Cardiac fibroblast (primary cell): Measurements from ENCODE around the gene YIF1B.

Source experiments
- DNase-seq, 2 donors: peaks; one replicate each; pipeline versions ENCODE4 v3.0.0 to v3.0.0-alpha.2; 2010; ENCODE audit warnings: low read depth in 2 of 2
- H3K4me3 ChIP-seq, 2 donors: replicated peaks in 1 of 2; 1 replicate in 1 of 2; 2 replicates in 1 of 2; pipeline ENCODE4 v1.5.1; 2011; ENCODE audit warnings: low read depth in 2 of 2, low read length in 2 of 2, mild to moderate bottlenecking in 2 of 2, moderate library complexity in 1 of 2
- CTCF ChIP-seq: IDR thresholded peaks from one replicate; pipeline ENCODE4 v1.5.1; 2011; ENCODE audit warnings: low read depth, mild to moderate bottlenecking, low read length, inconsistent platforms

Gene YIF1B

DNA sequence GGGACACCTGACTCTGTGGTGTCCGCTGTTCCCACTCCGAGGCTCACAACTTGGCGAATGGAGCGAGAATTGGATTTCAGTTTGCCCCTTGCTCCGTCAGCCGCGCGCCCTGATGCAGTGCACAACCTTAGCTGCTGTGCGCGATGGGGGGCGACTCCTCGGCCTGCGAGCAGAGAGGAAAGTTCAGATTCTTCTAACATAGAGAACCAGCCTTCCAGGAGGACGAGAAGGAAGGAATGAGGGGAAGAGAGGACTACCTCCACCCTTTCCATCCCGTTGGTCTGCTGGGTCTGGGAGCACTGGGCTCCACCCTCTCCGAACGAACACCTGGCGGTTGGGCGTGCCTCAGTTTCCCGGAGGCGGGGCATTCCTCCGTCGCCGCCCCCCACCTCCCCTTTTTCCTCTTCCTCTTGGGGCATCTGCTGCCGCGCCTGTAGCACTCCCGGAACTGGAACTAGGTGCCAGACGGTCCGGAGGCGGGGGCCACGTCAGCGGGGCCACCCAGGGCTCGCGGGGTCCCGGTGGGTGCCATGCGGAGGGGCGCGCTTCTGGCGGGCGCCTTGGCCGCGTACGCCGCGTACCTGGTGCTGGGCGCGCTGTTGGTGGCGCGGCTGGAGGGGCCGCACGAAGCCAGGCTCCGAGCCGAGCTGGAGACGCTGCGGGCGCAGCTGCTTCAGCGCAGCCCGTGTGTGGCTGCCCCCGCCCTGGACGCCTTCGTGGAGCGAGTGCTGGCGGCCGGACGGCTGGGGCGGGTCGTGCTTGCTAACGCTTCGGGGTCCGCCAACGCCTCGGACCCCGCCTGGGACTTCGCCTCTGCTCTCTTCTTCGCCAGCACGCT is 3.9 kb upstream of the YIF1B start, which contains the start of gene KCNK6:
Gene KCNK6 (plus strand): TSS at position 425 of the 838 bp plus-strand sequence. CDS start 106 bp downstream, at position 531.
- DNase-seq: peak in 1 of 2 donors; percentile 36
- H3K4me3 ChIP-seq: peak within 1 kb of the TSS; percentile 63 to 65
- no peak for TF ChIP-seq CTCF

DNA sequence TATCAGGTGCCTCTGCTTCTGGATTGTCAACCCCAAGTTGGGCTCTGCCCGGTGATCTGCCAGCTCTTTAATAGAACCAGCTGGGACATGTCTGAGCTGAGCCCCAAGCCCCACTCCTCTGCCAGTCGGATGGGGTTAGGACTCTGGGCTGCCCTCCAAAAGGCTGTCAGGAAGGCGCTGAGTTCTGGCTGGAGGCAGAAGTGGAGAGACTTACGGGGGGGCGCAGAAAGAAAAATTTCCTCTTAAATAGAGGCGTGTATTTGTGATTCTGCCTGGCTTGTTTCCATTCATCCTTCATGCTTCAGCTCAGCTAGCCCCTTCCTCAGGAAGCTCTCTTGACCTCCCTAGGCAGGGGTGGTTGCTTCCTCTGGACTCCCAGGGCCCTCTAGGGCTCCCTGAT is 2.9 kb upstream of the YIF1B start:
- TF ChIP-seq CTCF: no peak
- DNase-seq: peak in 1 of 2 donors; percentile 75
- H3K4me3 ChIP-seq: no peak overlapping the region

- no peak for TF ChIP-seq CTCF
- DNase-seq: no peak
- no peak overlapping the region for H3K4me3 ChIP-seq
Observed at GRCh38 chr19:38317104-38317612, 1.4 kb upstream of the YIF1B start.

DNA sequence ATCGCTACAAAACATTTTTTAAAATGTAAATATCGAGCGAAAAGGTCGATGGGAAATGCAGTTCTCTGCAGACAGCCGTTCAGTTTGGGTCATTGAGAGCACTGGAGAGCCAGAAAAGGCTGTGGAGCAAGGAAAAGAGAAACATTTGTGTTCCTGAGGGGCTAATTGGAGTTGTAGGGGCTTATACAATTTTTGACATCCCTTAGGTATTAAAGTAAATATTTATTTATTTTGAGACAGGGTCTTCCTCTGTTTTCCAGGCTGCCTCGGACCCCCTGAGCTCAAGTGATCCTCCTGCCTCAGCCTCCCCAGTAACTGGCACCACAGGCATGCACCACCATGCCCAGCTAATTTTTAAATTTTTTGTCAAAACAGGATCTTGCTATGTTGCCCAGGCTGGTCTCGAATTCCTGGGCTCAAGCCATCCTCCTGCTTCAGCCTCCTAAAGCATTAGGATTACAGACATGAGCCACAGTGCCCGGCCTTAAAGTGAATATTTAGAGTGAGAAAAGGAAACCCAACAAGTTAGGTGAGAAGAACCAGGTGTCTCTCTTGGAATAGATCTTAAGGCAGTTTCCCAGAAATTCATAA is 825 bp upstream of the YIF1B start:
- peak overlapping the region; percentile 13 to 37 for H3K4me3 ChIP-seq

DNA sequence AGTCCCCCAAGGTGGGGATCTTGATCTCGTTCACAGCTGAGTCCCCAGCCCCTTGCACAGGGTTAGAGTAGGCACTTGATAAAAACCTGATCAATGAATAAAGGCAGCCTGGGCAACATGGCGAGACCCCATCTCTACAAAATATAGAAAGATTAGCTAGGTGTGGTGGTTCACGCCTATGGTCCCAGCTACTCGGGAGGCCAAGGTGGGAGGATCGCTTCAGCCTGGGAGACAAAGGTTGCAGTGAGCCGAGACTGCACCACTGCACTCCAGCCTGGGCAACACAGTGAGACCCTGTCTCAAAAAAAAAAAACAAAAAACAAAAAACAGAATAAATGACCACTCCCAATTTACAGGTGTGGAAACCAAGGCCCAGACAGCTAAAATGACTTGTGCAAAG is 4.8 kb downstream of the YIF1B start:
- no peak overlapping the region for H3K4me3 ChIP-seq
- no peak for DNase-seq
- no peak for TF ChIP-seq CTCF

More for the DNA sequence above, 825 bp upstream of the YIF1B start:
- no peak for DNase-seq
- TF ChIP-seq CTCF: no peak

DNA sequence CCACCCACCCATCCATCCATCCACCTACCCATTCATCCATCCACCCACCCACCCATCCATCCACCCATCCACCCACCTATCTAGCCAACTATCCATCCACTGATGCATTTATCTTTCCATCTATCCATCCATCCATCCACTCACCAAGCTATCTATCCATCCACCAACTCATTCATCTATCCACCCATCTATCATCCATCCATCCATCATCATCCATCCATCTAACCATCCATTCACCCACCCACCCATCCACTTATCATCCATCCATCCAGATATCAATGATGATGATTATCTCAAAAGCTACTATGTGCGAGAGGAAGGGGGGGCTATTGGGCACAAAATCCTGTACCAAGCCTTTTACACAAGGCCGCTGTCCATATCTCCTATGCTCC is 5.5 kb downstream of the YIF1B start:
- TF ChIP-seq CTCF: no peak
- DNase-seq: no peak

More for the DNA sequence above, 5.5 kb downstream of the YIF1B start:
- H3K4me3 ChIP-seq: no peak overlapping the region
